Muscle of leg (tissue), 11 donors: ENCODE data around the gene HEATR5B. TPM values are rescaled to one million over a fixed set of nuclear protein-coding genes. Genes with fewer than 3 reads are reported as not detected.
"Not testable (repeated sequence)": the region's sequence is repeated elsewhere in the genome, so short reads cannot be mapped to it uniquely, and the experiment has no call there.

Source experiments
- DNase-seq: peaks from one replicate; pipeline ENCODE4 v3.0.0; 2013
- H3K27ac ChIP-seq: one replicate; pipeline ENCODE4 v1.5.1; 2013; ENCODE audit warnings: mild to moderate bottlenecking, low read length, control low read depth
- H3K27me3 ChIP-seq: one replicate; pipeline ENCODE4 v1.6.1; 2013; ENCODE audit warnings: low read length; ENCODE audit not compliant: control insufficient read depth, insufficient read depth
- H3K36me3 ChIP-seq: one replicate; pipeline ENCODE4 v1.6.1; 2013; ENCODE audit warnings: low read length; ENCODE audit not compliant: control insufficient read depth, insufficient read depth
- H3K4me1 ChIP-seq: one replicate; pipeline ENCODE4 v1.6.1; 2013; ENCODE audit warnings: low read length; ENCODE audit not compliant: control insufficient read depth, insufficient read depth
- H3K4me3 ChIP-seq: one replicate; pipeline ENCODE4 v1.5.1; 2013; ENCODE audit warnings: low read length, control low read depth
- H3K9me3 ChIP-seq: replicated peaks from 2 replicates; pipeline ENCODE4 v1.6.1; 2013; ENCODE audit warnings: low read depth, low read length; ENCODE audit not compliant: control insufficient read depth
- WGBS: methylation state at CpG from one replicate; pipeline ENCODE4 v1.1.5; 2013; ENCODE audit warnings: missing lambda C conversion rate; ENCODE audit not compliant: insufficient coverage; 5-methylcytosine and 5-hydroxymethylcytosine counted together
- polyA plus RNA-seq, 8 donors: library from polyadenylated mRNA; unstranded; fragments of 120-200 nt; gene quantifications; one replicate each; pipeline versions ENCODE4 v1.2.1 to v1.2.3, GENCODE V29; 2013; ENCODE audit warnings: inconsistent platforms in 1 of 8, low replicate concordance in 1 of 8; ENCODE audit not compliant: insufficient read length in 8 of 8, insufficient read depth in 1 of 8
- total RNA-seq: library from RNA; stranded (reverse); fragments of 120-200 nt; gene quantifications from one replicate; pipeline ENCODE4 v1.2.4, GENCODE V29; 2013

The HEATR5B gene
- total and polyA plus RNA-seq, 9 donors, result 10.2 to 14.7 (median 11.5) TPM

DNA sequence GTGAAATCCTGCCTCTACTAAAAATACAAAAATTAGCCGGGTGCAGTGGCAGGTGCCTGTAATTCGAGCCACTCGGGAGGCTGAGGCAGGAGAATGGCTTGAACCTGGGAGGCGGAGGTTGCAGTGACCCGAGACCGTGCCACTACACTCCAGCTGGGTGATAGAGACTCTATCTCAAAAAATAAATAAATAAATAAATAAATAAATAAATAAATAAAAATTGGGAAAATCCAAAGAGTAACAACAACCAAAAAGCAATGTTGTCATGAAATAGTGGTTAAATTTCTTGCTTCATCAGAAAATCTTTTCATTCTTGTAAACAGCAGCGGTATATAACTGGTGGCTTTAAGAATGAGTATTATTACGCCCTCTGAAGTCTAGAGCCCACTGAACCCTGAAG, 54.4 kb downstream of the HEATR5B start:
- Histone ChIP-seq H3K4me3 (no peak overlapping the region), H3K9me3 (no peaks in the 10 kb centered on the region), H3K27me3 (no peaks in the 10 kb centered on the region), H3K27ac (no peak overlapping the region), H3K36me3 (peaks cover 22% of the 10 kb centered on the region), H3K4me1 (no peaks in the 10 kb centered on the region)
- WGBS, result 100% methylated on average over 1 of the region's 8 CpGs
- no peak for DNase-seq

DNA sequence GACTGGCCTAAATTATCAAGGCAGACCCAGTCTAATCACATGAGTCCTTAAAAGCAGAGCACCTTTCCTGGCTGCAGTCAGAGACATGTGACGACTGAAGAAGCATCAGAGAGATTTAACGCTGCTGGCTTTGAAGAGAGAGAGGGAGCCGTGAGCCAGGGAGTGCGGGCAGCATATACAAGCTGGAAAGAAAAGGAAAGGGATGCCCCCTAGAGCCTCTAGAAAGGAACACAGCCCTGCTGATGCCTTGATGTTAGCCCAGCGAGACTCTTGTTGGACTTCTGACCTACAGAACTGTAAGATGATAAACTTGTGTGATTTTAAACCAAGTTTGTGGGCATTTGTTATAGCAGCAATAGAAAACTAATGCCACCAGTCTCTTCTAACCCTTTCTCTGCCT, 58.1 kb downstream of the HEATR5B start:
- DNase-seq, result no peak
- Histone ChIP-seq H3K36me3 (peaks cover 17% of the 10 kb centered on the region), H3K27me3 (no peaks in the 10 kb centered on the region), H3K27ac (no peak overlapping the region), H3K9me3 (no peaks in the 10 kb centered on the region), H3K4me3 (no peak overlapping the region), H3K4me1 (peaks cover 2% of the 10 kb centered on the region)
- WGBS, result 84% methylated on average over 5 of the region's 5 CpGs

DNA sequence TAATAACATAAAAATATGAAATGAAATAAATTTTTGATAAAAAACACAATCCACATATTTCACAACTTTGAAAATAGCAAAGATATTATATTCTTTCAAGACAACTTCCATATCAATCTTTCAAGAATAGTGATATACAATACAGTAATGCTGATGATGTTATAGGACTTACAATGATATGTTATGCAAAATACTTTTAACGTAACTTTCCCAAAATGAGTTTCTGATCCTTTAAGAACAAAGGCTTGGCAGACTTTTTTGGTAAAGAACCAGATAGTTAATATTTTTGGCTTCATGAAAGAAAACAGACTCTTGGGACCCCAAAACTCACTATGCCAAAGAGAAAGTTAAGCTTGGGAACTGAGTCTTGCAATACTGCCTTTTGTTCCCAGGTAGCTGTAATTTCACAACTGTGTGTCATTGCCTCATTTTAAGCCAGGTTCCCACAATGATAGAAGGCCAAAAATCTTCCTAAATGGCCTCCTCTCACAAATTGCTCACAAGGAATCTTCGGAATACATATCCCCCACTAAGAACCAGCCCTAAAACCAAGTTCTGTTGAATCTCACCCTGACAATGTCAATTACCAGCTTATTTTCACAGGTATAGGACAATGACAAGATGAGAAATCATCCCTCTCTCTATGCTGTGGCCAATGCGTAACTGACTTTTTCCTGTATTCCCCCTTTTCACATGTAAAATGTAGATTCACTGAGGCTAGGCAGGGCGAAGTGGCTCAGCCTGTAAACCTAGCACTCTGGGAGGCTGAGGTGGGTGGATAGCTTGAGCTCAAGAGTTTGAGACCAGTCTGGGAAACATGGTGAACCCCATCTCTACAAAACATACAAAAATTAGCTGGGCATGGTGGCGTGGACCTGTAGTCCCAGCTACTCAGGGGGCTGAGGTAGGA, 63.0 kb downstream of the HEATR5B start:
- no peaks in the 10 kb centered on the region for H3K27me3 ChIP-seq
- WGBS, result no CpG with 5 or more reads among the region's 5 CpGs
- H3K27ac ChIP-seq, result peak overlapping the region; percentile 57
- DNase-seq, result peak; percentile 30
- peaks cover 16% of the 10 kb centered on the region for H3K36me3 ChIP-seq
- no peak overlapping the region for H3K4me3 ChIP-seq
- no peaks in the 10 kb centered on the region for H3K9me3 ChIP-seq
- peaks cover 5% of the 10 kb centered on the region for H3K4me1 ChIP-seq

DNA sequence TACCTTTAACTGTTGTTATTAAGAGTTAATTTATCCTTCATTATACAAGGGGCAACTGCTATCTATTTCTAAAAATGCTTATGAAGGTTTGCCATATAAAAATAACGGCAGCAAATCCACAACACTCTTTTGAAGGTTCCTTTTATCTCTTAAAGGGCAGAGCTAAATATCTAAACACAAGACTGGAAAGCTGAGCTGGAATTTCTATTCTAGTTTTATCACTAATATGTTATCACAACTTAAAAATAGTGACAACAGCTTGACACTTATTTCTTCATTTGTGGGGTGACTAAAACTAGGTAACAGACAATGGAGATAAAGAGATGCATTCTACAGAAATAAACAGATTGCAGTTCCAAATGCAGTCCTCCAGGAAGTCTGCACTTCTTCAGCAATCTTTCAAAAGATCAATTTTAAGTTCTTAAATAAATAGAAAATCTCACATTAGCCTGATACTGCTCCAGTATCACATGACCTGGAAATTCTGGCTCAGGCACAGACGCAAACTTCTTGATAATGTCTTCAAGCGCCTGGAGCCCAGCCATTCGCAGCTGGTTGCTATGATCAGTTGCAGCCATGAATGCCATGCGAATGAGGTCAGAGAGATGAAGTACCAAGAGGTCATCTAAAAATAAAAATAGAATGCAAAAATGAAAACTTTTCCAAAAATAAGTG, 63.8 kb downstream of the HEATR5B start:
- no CpG with 5 or more reads among the region's 5 CpGs for WGBS
- peak; percentile 88 for DNase-seq
- Histone ChIP-seq H3K4me3 (no peak overlapping the region), H3K9me3 (no peaks in the 10 kb centered on the region), H3K27ac (peak overlapping the region; percentile 63), H3K36me3 (peaks cover 11% of the 10 kb centered on the region), H3K27me3 (no peaks in the 10 kb centered on the region), H3K4me1 (peaks cover 5% of the 10 kb centered on the region)

DNA sequence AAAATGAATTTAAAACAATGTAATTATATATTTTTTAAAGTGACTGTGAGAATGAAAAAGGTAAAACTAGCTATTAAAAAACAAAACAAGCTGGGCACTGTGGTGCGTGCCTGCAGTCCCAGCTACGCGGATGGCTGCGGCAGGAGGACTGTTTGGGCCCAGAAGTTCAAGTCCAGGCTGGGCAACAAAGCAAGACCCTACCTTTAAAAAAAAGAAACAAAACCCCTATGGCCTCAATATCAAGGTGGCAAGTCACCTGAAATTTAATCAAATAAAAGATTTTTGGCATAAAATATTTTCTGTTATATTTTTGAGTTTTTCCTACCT, 70.9 kb downstream of the HEATR5B start:
- Histone ChIP-seq H3K9me3 (no peaks in the 10 kb centered on the region), H3K27ac (no peak overlapping the region), H3K4me1 (no peaks in the 10 kb centered on the region), H3K4me3 (no peak overlapping the region), H3K36me3 (peaks cover 17% of the 10 kb centered on the region), H3K27me3 (no peaks in the 10 kb centered on the region)
- no peak for DNase-seq
- WGBS, result no CpG with 5 or more reads among the region's 4 CpGs

DNA sequence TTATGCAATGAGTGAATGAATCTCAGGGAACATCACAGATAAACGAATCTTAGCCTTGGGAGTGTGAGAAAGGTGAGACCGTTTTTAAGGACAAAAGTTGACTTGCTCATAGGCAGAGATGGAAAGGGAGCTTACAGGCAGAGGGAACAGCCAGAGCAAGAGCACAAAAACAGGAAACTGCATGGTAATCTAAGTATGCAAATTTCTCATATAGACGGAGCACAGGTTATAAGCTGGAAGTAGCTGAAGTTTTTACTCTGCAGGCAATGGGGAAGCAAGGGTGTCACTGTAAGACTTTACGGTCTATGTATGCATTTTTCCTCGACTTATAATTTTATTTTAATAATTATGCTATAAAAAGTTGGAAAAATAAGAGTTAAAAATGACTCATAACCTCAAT, 73.0 kb downstream of the HEATR5B start:
- H3K9me3 ChIP-seq, result no peaks in the 10 kb centered on the region
- peaks cover 19% of the 10 kb centered on the region for H3K36me3 ChIP-seq
- no peak for DNase-seq
- H3K4me3 ChIP-seq, result no peak overlapping the region
- 74% methylated on average over 2 of the region's 5 CpGs for whole genome bisulfite sequencing
- no peak overlapping the region for H3K27ac ChIP-seq
- H3K27me3 ChIP-seq, result no peaks in the 10 kb centered on the region
- H3K4me1 ChIP-seq, result no peaks in the 10 kb centered on the region

DNA sequence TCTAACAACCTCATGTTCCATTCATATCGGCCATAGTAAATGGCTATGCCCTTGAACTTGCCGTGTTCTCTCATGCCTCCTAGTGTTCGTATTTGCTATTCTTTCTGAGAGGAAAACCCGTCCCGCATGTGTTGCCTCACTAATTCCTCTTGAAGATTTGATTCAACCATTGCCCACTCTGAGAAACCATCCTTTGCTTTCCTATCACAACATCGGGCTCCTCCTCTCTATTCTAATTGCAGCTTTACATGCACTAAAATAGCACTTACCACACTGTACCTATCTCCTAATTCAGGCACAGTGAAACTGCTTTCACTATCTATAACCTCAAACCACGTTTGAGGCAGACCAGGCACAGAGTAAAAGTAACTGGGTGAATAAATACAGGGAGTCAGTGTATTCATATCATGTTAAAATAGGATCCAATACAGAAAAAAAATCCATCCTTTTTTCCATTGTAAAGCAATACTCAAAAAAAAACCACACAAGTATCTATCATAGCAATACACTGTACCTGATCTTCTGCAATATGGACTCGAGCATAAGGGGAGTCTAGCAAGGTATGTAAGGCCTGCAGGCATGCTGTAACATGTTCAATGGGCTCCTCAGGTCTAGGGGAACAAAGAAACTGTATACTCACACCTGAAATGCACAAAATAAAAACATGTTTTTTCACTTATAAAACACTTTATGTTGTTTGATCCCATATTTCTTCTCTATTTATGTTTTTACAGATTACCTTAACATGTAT, 78.9 kb downstream of the HEATR5B start:
- H3K27me3 ChIP-seq, result no peaks in the 10 kb centered on the region
- 70% methylated on average over 6 of the region's 8 CpGs for WGBS
- H3K4me1 ChIP-seq, result no peaks in the 10 kb centered on the region
- H3K36me3 ChIP-seq, result peaks cover 32% of the 10 kb centered on the region
- no peak overlapping the region for H3K27ac ChIP-seq
- no peaks in the 10 kb centered on the region for H3K9me3 ChIP-seq
- DNase-seq, result peak; percentile 14
- H3K4me3 ChIP-seq, result no peak overlapping the region

DNA sequence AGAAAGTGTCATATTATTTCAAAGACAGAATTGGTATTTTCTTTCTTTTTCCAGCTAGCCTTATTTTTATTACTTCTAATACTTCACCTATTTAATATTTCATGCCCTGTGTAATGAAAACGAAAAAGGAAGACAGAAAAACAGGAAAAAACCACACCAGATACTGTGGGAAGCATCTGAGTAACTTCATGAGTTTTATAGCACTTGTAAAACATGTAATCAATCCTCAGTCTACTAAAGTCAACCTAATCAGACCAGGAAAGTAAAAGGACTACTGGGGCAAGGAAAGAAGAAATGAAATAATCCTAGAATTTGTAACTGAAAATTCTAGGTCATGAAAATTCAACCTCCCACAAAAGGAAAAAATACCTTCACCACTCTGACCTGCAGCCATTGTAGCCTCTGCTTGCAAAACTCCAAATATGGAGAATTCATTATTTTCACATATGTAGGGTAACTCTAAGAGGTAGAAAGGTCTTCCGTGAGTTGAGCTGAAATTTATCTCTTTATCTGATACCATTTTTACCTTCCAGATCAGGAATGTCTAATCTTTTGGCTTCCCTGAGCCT, 83.1 kb downstream of the HEATR5B start:
- Histone ChIP-seq H3K36me3 (peaks cover 41% of the 10 kb centered on the region), H3K4me3 (no peak overlapping the region), H3K9me3 (no peaks in the 10 kb centered on the region), H3K4me1 (no peaks in the 10 kb centered on the region), H3K27ac (no peak overlapping the region), H3K27me3 (no peaks in the 10 kb centered on the region)
- no peak for DNase-seq
- no CpG with 5 or more reads among the region's 2 CpGs for WGBS

DNA sequence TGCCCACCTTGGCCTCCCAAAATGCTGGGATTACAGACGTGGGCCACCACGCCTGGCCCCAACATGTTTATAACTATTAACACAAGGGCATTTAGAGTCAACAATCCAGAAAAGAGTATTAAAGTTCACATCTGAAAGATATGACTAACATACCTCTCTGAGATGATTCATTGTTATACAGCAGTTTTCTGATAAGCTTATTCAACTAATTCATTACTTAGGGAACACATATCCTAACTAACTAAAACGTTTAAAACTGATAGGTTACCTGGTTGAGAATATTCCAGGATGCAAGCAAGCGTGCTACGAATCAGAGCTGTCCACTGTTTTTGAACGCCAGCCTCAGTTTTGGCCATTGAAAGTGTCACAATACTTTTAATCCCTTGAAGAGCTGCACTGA, 83.9 kb downstream of the HEATR5B start:
- Histone ChIP-seq H3K27ac (no peak overlapping the region), H3K36me3 (peaks cover 38% of the 10 kb centered on the region), H3K4me3 (no peak overlapping the region), H3K27me3 (no peaks in the 10 kb centered on the region), H3K4me1 (no peaks in the 10 kb centered on the region), H3K9me3 (no peaks in the 10 kb centered on the region)
- DNase-seq, result no peak
- WGBS, result 93% methylated on average over 4 of the region's 6 CpGs

DNA sequence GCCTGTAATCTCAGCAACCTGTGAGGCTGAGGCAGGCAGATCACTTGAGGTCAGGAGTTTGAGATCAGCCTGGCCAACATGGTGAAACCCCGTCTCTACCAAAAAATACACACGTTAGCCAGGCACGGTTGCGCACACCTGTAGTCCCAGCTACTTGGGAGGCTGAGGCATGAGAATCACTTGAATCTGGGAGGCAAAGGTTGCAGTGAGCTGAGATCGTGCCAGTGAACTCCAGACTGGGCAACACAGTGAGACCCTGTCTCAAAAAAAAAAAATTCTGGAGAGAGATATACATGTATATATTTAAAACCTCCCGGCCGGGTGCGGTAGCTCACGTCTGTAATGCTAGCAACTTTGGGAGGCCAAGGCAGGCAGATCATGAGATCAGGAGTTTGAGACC, 84.8 kb downstream of the HEATR5B start:
- not testable (repeated sequence) for DNase-seq, H3K27ac ChIP-seq, H3K4me1 ChIP-seq, H3K27me3 ChIP-seq, H3K4me3 ChIP-seq, H3K9me3 ChIP-seq
- 98% methylated on average over 8 of the region's 9 CpGs for WGBS
- H3K36me3 ChIP-seq, result peaks cover 31% of the 10 kb centered on the region
